ENCODE measurements around the gene ADK. TPM values are rescaled to one million over a fixed set of nuclear protein-coding genes. Genes with fewer than 3 reads are reported as not detected.

The ADK gene
- total and polyA plus RNA-seq, 2 experiments from 2014 or later: 39.9 to 53.0 TPM

DNA sequence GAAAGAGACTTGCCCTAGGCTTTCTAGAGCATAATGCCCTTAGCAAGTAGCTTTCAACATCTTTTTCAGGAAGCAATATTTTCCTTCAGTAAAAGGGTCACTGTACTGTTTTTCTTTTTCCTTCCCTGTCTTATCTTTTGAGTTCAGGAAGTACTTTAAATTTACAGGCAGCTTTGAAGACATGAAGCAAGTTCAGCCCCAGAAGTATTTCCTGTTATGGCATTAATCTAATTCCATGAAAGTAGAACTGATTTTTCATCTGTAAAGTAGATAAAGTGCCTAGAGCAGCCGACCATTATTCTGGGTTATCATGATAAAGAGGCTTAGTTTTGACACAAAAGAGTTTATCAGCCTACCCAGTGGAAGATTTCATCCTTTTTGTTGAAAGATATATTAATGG lies 288.2 kb downstream of the ADK start:
- no peaks in the 10 kb centered on the region for H3K27me3 ChIP-seq (ENCODE audit: insufficient read depth)
- Mint-ChIP-seq H3K27me3 (ENCODE audit: insufficient read depth, low read depth, poor library complexity) (no peaks in the 10 kb centered on the region), H3K36me3 (ENCODE audit: low read depth) (no peaks in the 10 kb centered on the region), H3K9me3 (no peaks in the 10 kb centered on the region; the same call in 2 of the 3 replicates), H3K4me1 (peaks cover 20% of the 10 kb centered on the region), H3K27ac (peak overlapping the region; percentile 21; the same call in 1 of the 2 replicates), H3K4me3 (no peak overlapping the region)
- peaks cover 17% of the 10 kb centered on the region for H3K4me1 ChIP-seq (ENCODE audit: insufficient read depth)
- no peak overlapping the region; the same call in 1 of the 2 replicates for H3K27ac ChIP-seq (ENCODE audit: low read depth)
- H4K20me1 ChIP-seq (replicated peaks; ENCODE audit: insufficient read depth): no peaks in the 10 kb centered on the region
- no peaks in the 10 kb centered on the region for H3K36me3 ChIP-seq (ENCODE audit: insufficient read depth)
- no peak overlapping the region for H3K4me3 ChIP-seq
- no peaks in the 10 kb centered on the region for H3F3A ChIP-seq (replicated peaks; ENCODE audit: low read depth)
- DNase-seq (ENCODE audit: low spot score): no peak
- no peaks in the 10 kb centered on the region for H3K9me2 ChIP-seq (ENCODE audit: insufficient read depth)
- TF ChIP-seq, protein P1, sequence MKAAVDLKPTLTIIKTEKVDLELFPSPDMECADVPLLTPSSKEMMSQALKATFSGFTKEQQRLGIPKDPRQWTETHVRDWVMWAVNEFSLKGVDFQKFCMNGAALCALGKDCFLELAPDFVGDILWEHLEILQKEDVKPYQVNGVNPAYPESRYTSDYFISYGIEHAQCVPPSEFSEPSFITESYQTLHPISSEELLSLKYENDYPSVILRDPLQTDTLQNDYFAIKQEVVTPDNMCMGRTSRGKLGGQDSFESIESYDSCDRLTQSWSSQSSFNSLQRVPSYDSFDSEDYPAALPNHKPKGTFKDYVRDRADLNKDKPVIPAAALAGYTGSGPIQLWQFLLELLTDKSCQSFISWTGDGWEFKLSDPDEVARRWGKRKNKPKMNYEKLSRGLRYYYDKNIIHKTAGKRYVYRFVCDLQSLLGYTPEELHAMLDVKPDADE (IDR thresholded peaks at IDR 0.05): no peak
- no peak for TF ChIP-seq ZNF114 (CRISPR knock-in tag; IDR thresholded peaks at IDR 0.05)
- TF ChIP-seq, protein P2, sequence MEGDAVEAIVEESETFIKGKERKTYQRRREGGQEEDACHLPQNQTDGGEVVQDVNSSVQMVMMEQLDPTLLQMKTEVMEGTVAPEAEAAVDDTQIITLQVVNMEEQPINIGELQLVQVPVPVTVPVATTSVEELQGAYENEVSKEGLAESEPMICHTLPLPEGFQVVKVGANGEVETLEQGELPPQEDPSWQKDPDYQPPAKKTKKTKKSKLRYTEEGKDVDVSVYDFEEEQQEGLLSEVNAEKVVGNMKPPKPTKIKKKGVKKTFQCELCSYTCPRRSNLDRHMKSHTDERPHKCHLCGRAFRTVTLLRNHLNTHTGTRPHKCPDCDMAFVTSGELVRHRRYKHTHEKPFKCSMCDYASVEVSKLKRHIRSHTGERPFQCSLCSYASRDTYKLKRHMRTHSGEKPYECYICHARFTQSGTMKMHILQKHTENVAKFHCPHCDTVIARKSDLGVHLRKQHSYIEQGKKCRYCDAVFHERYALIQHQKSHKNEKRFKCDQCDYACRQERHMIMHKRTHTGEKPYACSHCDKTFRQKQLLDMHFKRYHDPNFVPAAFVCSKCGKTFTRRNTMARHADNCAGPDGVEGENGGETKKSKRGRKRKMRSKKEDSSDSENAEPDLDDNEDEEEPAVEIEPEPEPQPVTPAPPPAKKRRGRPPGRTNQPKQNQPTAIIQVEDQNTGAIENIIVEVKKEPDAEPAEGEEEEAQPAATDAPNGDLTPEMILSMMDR (conservative IDR thresholded peaks at IDR 0.05; ENCODE audit: low read depth in 2 of 2): no peak
- no peak for TF ChIP-seq STAT1 (IDR thresholded peaks at IDR 0.05; ENCODE audit: unreplicated experiment)
- no peak for TF ChIP-seq POLR2AphosphoS5 (IDR thresholded peaks at IDR 0.05; ENCODE audit: low read depth)
- ATAC-seq: no peak
- H3K79me2 ChIP-seq (replicated peaks; ENCODE audit: insufficient read depth): no peaks in the 10 kb centered on the region
- H3K4me2 ChIP-seq: 0 out of 2 replicates have a peak overlapping the region, but pooled peaks have one; percentile 17
- H2AFZ ChIP-seq: no peak overlapping the region

DNA sequence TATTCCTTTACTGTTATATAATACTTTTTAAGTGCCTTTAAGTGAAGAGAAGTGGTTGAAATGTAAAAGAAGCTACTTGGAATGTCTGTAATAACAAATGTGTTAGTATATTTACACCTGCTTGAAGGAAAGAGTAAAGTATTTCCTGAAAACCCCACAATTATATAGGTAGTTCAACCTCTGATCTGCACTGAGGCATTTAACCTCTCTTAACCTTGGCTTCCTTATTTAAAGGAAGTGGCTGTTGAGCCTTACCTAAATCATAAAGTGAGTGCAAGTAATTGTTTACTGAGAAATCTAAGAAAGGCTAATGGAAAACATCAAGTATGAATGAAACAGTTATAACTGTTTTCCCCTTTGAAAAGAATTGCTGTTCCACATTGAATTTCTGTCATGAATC lies 294.5 kb downstream of the ADK start:
- Histone ChIP-seq H3K9me2 (ENCODE audit: insufficient read depth) (no peaks in the 10 kb centered on the region), H3K27me3 (ENCODE audit: insufficient read depth) (no peaks in the 10 kb centered on the region), H3F3A (replicated peaks; ENCODE audit: low read depth) (no peaks in the 10 kb centered on the region), H3K36me3 (ENCODE audit: insufficient read depth) (no peaks in the 10 kb centered on the region), H3K4me1 (ENCODE audit: insufficient read depth) (no peaks in the 10 kb centered on the region), H3K27ac (ENCODE audit: low read depth) (no peak overlapping the region), H3K4me3 (no peak overlapping the region), H3K4me2 (no peak overlapping the region), H4K20me1 (replicated peaks; ENCODE audit: insufficient read depth) (no peaks in the 10 kb centered on the region), H2AFZ (no peak overlapping the region), H3K79me2 (replicated peaks; ENCODE audit: insufficient read depth) (no peaks in the 10 kb centered on the region)
- peaks cover 3% of the 10 kb centered on the region; the same call in 2 of the 3 replicates for H3K4me1 Mint-ChIP-seq
- H3K4me3 Mint-ChIP-seq: no peak overlapping the region
- H3K27me3 Mint-ChIP-seq (ENCODE audit: insufficient read depth, low read depth, poor library complexity): no peaks in the 10 kb centered on the region
- H3K27ac Mint-ChIP-seq: no peak overlapping the region
- DNase-seq (ENCODE audit: low spot score): no peak
- no peak for ATAC-seq
- no peaks in the 10 kb centered on the region; the same call in 2 of the 3 replicates for H3K9me3 Mint-ChIP-seq
- no peaks in the 10 kb centered on the region for H3K36me3 Mint-ChIP-seq (ENCODE audit: low read depth)
- TF ChIP-seq EZH2 (IDR thresholded peaks at IDR 0.05; ENCODE audit: low read depth, unreplicated experiment) (no peak), CREB1 (CRISPR knock-in tag; IDR thresholded peaks at IDR 0.05; ENCODE audit: low read depth) (no peak), EZH2phosphoT487 (IDR thresholded peaks at IDR 0.05; ENCODE audit: unreplicated experiment) (no peak), NANOG (IDR thresholded peaks at IDR 0.05; ENCODE audit: borderline replicate concordance) (no peak), ZNF331 (CRISPR knock-in tag; IDR thresholded peaks at IDR 0.05; ENCODE audit: low read depth) (no peak)
- TF ChIP-seq, protein P3, sequence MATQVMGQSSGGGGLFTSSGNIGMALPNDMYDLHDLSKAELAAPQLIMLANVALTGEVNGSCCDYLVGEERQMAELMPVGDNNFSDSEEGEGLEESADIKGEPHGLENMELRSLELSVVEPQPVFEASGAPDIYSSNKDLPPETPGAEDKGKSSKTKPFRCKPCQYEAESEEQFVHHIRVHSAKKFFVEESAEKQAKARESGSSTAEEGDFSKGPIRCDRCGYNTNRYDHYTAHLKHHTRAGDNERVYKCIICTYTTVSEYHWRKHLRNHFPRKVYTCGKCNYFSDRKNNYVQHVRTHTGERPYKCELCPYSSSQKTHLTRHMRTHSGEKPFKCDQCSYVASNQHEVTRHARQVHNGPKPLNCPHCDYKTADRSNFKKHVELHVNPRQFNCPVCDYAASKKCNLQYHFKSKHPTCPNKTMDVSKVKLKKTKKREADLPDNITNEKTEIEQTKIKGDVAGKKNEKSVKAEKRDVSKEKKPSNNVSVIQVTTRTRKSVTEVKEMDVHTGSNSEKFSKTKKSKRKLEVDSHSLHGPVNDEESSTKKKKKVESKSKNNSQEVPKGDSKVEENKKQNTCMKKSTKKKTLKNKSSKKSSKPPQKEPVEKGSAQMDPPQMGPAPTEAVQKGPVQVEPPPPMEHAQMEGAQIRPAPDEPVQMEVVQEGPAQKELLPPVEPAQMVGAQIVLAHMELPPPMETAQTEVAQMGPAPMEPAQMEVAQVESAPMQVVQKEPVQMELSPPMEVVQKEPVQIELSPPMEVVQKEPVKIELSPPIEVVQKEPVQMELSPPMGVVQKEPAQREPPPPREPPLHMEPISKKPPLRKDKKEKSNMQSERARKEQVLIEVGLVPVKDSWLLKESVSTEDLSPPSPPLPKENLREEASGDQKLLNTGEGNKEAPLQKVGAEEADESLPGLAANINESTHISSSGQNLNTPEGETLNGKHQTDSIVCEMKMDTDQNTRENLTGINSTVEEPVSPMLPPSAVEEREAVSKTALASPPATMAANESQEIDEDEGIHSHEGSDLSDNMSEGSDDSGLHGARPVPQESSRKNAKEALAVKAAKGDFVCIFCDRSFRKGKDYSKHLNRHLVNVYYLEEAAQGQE (IDR thresholded peaks at IDR 0.05; ENCODE audit: unreplicated experiment): no peak
